HG03460 (cell line): ENCODE data around the gene COQ8B.
"Not testable (repeated sequence)": the region's sequence is repeated elsewhere in the genome, so short reads cannot be mapped to it uniquely, and the experiment has no call there.

Experiments used
- ATAC-seq: cut with Tn5 transposase; IDR thresholded peaks from one replicate; pipeline ENCODE4 v1.9.1; 2021; ENCODE audit not compliant: unreplicated experiment

The COQ8B gene

DNA sequence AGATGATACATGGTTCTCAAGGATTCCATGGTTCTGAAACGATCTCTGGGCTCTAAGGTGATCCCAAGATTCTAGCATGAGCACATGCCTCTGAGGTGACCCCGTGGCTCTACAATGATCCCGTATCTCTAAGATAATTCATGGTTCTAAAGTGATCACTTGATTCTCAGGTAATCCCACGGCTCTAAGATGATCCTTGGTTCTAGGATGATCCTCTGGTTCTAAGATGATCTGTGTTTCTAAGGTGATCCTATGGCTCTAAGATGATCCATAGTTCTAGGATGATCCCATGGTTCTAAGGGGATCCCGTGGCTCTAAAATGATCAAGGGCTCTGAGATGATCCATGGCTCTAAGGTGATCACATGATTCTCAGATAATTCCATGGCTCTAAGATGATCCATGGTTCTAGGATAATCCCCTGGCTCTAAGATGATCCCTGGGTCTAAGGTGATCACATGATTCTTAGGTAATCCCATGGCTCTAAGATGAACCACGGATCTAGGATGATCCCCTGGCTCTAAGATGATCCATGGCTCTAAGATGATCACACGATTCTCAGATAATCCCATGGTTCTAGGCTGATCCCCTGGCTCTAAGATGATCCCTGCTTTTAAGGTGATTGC is 47.6 kb downstream of the COQ8B start:
- ATAC-seq, result no peak

GRCh38 chr19:40667602-40668001 is 49.1 kb downstream of the COQ8B start:
- no peak for ATAC-seq

DNA sequence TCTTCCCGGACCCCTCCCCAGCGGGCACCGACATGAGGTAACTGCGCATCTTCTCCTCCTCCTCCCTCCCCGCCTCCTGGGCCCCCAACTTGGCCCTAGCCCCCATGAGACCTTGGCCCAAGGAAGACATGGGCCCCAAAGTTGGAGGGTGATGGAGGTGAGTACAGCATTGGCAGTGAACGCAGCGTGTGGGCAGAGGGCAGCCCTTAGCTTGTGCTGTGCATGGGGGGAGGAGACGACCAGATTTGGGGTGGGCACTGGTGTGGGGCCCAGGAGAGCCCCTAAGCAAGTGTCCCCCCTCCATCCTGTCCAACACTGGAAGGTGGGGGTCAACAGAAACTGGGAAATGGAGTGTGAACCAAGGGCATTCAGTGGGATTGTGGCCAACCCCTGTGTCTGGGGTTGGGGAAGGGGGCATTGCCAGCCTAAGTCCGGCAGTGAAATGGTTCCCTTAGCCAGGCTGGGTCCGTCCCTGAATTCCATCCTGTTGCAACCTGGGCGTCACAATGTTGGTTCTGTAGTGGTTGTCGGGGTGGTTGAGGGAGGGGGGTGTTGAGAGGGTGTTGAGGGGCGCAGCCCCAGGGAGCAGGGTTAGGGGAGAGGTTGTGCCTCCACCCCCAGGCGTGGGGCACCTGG is 49.8 kb downstream of the COQ8B start:
- ATAC-seq, result no peak

DNA sequence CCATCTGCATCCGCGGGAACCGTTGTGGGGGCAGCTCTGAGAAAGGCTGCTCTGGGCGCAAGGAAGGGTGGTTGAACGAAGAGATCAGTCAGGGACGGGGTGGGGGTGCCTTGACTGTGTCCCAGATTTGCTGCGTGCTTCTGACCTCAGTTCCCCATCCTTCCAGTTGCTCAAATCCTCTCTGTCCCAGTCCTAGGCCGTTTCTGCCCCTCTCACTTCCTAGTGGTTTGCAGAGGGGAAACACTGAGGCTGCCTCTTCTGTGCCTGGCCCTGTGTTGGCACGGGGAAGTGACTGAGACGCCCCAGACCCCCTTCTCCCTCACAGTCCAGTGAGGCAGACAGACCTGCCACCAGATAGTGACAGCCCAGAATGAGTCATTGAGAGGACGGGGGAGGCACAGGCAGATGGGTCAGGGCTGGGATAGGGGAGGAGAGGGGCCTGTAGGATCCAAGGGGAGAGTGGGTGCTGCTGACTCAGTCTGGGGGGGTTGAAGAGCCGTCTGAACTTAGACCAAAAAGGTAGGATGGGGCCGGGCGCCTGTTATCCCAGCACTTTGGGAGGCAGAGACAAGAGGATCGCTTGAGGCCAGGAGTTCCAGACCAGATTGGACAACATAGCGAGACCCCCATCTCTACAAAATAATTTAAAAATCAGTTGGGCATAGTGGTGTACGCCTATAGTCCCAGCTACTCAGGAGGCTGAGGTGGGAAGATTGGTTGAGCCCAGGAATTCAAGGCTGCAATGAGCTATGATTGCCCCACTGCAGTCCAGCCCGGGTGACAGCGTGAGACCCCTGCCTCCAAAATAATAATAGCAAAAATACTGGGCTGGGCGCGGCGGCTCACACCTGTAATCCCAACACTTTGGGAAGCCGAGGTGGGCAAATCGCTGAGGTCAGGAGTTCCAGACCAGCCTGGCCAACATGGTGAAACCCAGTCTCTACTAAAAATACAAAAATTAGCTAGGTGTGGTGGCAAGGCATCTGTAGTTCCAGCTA is 52.7 kb downstream of the COQ8B start:
- ATAC-seq, result no peak

GRCh38 chr19:40662925-40663694 is 53.6 kb downstream of the COQ8B start:
- peak; percentile 66 for ATAC-seq

- ATAC-seq, result no peak
Measured at GRCh38 chr19:40661616-40662015, 55.1 kb downstream of the COQ8B start.

DNA sequence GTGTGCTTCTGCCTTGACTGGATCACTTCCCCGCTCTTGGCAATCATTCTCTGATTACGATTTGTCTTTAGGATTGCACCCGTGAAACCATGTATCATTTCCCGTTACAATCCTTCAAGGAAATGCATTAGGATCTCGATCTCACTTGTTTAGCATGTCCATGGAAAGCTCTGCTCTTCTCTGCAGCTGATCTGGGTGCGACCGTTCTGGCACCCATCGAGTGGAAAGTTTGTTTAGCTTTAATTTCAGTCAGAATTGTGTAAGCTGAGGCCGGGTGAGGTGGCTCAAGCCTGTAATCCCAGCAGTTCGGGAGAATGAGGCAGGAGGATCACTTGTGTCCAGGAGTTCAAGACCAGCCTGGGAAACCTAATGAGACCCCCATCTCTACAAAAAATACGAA is 57.1 kb downstream of the COQ8B start:
- no peak for ATAC-seq

GRCh38 chr19:40659116-40659515 is 57.6 kb downstream of the COQ8B start:
- ATAC-seq, result no peak

DNA sequence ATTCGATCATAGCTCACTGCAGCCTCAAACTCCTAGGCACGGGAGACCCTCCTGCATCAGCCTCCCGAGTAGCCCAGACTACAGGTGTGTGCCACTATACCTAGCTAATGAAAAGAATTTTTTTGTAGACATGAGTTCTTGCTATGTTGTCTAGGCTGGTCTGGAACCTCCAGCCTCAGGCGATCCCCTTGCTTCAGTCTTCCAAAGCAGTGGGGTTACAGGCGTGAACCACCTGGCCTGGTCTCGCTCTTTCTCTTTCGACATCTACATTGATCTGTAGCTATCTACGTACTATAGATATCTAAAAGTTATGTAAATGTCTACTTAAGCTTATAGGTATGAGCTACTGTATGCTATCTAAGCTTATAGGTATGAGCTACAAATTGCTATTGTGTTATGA is 58.7 kb downstream of the COQ8B start:
- no peak for ATAC-seq

GRCh38 chr19:40655684-40656083 is 61.0 kb downstream of the COQ8B start:
- not testable (repeated sequence) for ATAC-seq

- not testable (repeated sequence) for ATAC-seq
Measured at GRCh38 chr19:40652303-40652702, 64.4 kb downstream of the COQ8B start.

GRCh38 chr19:40650749-40651305 is 65.9 kb downstream of the COQ8B start:
- no peak for ATAC-seq

- ATAC-seq, result not testable (repeated sequence)
Measured at GRCh38 chr19:40649903-40650675, 66.6 kb downstream of the COQ8B start.

GRCh38 chr19:40646743-40647254 is 69.9 kb downstream of the COQ8B start:
- ATAC-seq, result no peak

DNA sequence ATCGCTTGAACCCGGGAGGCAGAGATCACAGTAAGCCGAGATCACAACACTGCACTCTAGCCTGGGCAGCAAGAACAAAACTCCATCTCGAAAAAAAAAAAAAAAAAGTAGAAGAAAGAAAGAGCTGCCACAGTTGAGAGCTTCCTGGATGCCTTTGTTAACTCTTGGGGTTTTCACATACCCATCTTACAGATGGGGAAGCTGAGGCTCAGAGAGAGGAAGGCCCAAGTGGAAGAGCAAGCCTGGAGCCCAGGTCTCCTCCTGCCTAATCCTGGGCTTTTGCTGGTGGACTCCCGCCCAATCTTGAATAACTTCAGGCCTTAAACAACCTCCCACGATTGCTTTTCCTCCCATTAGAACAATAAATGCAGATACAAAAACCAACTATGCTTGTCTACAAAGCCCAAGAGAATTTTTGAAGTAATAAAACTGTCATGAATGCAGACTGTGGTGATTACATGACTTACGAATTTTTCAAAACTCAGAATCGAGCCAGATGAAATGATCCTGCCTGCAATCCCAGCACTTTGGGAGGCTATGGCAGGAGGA is 73.9 kb downstream of the COQ8B start:
- no peak for ATAC-seq

DNA sequence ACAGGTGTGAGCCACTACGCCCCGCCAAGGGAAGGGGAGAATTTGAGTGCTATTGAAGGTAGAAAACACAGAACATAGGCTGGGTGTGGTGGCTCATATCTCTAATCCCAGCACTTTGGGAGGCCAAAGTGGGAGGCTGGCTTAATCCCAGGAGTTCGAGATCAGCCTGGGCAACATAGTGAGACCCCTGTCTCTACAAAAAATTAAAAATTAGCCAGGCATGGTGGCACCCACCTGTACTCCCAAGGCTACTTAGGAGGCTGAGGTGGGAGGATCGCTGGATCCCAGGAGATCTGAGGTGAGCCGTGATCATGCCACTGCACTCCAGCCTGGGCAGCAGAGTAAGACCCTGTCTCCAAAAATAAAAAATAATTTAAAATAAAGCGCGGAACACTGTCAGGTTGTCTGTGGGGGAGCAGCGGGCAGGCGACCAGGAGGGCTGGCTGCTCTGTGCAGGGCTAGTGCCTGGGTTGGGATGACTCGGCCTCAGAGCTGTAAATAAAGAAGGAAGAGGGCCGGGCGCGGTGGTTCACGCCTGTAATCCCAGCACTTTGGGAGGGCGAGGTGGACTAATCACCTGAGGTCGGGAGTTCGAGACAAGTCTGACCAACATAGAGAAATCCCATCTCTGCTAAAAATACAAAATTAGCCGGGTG is 74.5 kb downstream of the COQ8B start:
- no peak for ATAC-seq
